Measurements from ENCODE around the gene HTT.

DNA sequence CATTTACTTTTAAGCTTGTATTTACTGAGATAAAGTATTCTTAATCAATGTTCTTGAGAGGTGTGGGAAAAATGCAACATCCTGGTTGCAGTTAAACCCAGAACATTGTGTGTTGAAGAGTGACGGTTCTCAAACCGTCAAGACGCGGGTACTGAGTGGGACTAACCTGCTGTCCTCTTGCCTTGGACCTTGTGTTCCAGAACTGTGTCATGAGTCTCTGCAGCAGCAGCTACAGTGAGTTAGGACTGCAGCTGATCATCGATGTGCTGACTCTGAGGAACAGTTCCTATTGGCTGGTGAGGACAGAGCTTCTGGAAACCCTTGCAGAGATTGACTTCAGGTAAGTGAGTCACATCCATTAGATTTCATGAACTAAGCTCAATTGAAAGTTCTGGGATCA, 59.7 kb downstream of the HTT start:
- TF ChIP-seq, protein P1, sequence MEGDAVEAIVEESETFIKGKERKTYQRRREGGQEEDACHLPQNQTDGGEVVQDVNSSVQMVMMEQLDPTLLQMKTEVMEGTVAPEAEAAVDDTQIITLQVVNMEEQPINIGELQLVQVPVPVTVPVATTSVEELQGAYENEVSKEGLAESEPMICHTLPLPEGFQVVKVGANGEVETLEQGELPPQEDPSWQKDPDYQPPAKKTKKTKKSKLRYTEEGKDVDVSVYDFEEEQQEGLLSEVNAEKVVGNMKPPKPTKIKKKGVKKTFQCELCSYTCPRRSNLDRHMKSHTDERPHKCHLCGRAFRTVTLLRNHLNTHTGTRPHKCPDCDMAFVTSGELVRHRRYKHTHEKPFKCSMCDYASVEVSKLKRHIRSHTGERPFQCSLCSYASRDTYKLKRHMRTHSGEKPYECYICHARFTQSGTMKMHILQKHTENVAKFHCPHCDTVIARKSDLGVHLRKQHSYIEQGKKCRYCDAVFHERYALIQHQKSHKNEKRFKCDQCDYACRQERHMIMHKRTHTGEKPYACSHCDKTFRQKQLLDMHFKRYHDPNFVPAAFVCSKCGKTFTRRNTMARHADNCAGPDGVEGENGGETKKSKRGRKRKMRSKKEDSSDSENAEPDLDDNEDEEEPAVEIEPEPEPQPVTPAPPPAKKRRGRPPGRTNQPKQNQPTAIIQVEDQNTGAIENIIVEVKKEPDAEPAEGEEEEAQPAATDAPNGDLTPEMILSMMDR (conservative IDR thresholded peaks at IDR 0.05; ENCODE audit: low read depth, low read length): no peak
- TF ChIP-seq EZH2 (IDR thresholded peaks at IDR 0.05; ENCODE audit: low read length, unreplicated experiment) (no peak), EZH2phosphoT487 (IDR thresholded peaks at IDR 0.05; ENCODE audit: borderline replicate concordance, low read length) (no peak)
